NCI-H748 treated with DMSO at 0.1 percent for 48 hours (cell line): Measurements from ENCODE around the gene FARP1.
"Not testable (repeated sequence)": the region's sequence is repeated elsewhere in the genome, so short reads cannot be mapped to it uniquely, and the experiment has no call there.

Experiments
- DNase-seq: peaks from one replicate; lab custom pipeline; 2025; lab: John Stamatoyannopoulos, UW

Gene FARP1

DNA sequence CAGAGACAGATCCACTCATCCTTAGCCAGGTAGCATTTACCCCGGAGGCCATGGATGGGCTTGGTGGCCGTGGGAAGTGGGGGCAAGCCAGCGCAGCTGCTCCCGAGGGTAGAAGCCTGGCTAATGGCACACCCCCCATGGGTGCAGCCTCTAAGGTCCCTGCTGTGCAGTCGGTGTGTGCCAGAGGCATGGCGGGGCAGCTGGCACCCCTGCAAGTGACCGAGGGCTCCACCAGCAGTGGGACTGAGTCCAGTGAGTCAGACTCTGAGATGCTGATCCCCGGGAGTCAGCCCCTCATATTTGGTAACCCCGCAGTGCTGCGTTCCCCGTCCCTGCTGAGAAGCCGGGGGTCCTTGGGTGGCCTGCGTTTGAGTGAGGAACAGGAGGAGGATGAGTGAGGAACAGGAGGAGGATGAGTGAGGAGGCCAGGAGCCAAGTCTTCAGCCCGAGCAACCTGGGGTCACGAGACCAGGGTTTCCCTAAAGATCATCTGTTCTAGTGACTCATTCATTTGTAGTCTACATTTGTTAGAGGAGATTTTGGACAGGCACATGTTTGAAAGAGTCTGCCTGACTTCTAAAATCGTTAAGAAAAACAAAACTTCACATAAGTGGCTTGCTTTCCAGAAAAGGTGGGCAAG is 253.3 kb downstream of the FARP1 start:
- DNase-seq: no peak

DNA sequence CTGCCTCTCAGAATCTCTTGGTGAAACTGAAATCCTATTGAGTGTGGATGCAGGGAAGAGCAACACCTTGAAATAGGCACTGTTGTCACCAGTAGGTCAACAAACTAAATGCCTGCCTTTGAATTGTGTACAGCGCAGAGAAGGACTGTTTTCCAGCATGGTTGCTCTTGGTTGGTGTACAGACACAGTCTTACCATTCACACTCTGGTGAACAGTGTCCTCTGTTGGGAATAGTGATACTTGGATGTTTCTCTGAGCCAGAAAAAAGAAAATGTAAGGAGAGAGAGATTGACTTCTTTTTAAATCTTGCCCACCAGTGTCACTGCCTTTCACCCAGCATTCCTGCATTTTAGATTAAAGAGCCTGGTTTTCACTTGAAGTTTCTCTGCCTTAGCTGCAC is 254.3 kb downstream of the FARP1 start:
- DNase-seq: no peak

DNA sequence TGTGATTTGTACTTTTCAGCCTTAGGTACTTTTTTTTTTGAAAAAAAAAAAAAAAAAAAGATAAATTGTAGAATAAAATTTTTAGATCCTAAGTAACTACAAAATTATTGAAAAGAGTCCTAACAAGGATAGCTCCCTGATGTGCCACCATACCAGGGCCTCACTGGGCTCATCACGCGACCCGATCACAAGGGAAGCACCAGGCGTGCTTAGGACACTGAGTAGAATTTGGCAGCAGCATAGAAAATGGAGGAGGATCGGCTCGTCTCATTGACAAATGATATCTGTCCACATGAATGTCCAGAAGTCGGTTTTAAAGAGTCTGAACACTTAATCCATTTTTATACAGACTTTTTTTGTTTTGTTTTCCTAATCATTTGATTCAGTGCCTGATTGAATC is 255.0 kb downstream of the FARP1 start:
- no peak for DNase-seq

DNA sequence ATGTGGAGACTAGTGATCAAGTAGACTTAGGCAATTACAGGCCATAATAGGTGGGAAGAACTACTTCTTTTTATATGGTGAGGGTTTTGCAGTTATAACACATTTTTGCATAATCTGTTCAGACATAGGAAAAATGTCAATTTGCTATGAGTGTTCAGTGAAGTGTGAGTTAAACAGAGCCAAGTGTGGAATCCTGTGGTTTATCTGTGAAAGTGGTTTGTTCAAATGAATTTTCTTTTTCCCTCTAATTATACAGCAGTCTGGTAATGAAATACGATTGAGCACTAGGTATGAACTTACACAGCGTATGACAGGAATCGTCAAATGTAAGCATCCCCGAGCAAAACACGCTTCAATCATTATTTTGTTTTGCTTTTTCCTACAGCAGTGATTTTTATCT is 255.7 kb downstream of the FARP1 start:
- no peak for DNase-seq

DNA sequence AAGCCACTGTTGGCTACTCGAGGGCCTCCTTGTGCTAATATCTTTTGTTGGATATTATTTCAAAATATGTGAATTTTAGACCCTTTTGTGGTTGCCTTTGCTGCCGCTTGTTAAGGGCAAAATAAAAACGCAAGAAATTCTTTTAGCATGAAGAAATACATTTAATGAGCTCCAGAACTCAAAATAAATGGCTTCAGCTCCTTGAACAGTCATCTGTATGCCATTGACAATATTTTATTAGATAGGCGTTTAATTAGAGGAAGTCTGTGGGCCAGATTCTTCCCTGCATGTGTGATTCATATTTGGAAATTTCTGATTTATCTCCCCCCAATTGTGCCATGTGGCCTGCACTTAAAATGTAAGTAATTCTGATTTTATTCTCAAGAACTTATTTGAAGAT is 256.9 kb downstream of the FARP1 start:
- no peak for DNase-seq

DNA sequence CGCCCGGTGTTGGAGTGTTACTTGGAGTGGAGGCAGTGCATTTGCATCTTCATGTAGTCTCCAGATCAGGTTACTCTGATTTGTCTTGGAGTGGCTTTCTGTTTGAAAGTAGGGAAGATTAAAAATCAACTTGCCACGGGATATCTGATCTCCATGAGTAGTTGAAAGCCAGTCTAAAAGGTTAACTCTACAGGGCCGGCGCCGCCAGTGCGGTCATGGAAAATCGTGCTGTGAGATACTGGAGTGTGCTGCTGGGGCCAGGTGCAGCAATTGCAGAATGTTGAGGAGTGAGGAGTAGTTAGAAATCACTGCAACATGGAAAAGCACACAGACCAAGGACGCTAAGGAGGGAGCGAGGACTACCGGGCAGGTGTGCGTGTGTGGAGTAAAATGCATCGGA is 259.0 kb downstream of the FARP1 start:
- no peak for DNase-seq

DNA sequence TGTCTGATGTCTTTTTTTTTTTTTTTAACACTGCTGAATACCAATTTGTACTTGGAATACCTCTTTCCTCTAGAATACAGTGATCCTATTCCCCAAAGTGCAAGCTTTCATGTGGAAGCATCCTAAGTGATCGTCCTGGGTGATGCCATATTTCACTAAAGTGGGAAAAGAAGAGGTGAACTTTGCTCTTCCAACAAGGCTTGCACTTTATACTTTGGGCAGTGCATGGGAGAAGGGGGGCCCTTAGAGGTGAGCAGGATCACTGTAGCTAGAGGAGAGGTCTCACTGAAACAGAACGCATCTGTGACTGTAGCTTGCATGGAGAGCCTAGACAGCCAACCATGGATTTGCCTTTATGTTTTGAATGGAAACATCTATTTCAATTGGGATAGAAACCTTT is 260.2 kb downstream of the FARP1 start:
- DNase-seq: no peak

DNA sequence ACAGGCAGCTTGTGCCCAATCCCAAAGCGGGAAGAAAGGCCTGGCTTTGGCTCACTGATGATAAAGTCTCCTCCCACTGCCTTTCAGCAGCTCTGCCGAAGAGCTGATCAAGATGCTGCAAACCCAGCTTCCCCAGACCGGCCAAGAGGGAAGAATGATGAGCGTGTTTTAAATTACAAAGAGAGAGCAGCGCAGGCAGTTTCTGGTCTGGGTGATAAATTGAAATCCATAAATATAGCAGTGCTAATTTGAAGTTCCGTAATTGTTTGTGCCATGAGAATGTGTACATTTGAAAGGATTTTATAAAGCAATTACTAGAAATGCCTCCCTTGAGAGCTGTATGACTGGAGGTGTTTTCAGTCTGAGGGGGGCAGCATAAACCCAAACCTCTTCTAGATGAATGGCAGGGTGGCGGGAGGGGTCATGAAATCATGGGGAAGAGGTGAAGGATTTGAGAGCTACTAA is 262.2 kb downstream of the FARP1 start:
- peak; percentile 89 for DNase-seq

DNA sequence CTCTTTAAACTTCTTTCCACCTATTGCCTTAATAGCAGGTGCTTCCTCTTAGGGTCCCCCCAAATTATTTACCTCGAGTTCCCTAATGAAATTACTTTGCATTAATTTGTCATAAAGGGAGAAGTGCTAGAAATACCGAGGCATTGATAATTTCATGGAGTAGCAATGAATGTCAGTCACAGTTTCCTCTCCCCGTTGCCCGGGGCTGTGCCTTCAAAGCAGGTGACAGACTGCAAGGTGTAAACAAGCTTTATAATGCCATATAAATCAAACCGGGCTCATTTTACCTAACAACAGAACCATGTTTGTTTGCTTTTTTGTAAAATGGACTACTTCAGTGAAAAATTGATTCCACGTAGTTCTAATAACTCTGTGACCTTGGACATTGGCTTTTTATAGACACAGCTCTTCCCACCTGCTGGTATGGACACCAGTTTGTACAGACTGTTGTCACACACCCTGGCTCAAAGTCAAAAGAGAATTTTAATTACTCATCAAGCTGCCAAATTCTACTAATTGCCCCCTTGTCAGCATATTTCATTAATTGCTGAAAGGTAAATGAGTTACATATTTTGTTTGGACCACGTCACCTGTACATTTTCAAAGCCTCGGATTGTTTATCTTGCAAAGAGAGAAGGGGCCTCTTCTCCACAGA is 262.9 kb downstream of the FARP1 start:
- DNase-seq: peak; percentile 94

DNA sequence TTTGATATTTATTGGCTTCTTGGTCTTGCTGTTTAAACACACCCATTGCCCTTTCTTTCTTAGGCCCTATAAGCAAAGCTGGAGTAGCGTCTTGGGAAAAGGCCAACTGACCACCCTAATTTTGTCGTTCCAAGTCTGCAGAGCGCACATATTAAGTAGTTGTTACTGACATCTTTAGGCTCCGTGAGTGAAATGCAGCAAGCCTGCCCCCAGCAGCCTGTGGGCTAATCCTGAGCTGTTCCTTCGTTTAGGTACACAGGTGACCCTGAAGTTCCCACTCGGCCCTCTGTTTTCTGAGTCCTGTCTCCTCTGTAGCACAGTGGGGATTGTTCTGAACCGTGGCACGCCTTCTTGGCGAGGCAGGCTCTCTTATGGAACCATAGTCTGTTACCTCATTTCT is 263.5 kb downstream of the FARP1 start:
- DNase-seq: peak; percentile 83

DNA sequence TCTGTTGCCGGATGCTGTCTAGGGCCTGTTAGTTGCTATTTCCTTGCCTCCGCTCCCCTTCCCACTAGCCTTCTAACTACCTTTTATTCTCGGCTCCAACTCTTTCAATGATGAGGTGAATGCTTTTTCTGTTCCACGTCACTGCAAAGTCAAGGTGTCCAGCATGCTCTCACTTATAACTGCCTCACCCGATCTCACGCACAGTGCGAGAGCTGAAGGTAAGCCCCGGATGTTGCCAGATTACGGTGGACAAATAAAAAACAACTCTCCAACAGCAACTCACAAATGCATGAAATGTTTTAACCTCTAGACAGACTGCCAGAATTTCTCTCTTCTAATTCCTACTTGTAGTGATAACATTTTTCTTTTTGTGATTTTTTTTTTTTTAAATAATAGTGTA is 264.1 kb downstream of the FARP1 start:
- no peak for DNase-seq

DNA sequence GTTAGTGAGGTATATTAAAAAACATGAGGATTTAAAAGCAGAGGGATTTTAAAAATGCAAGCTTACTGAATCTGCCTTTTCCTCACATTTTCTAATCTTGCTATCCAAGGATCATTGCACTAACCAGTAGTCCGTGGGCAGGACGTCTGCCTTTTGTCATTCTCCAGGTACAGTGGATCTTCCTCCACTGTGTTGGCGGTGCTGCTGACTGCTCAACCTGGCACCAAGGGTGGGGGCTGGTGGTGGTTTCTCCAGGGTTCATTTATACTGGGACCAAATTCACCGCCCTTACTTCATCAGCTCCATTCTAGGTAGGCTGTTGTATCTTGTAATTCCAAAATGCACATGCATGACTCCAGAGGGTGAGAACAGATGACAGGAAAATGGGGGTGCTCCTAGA is 264.7 kb downstream of the FARP1 start:
- no peak for DNase-seq

DNA sequence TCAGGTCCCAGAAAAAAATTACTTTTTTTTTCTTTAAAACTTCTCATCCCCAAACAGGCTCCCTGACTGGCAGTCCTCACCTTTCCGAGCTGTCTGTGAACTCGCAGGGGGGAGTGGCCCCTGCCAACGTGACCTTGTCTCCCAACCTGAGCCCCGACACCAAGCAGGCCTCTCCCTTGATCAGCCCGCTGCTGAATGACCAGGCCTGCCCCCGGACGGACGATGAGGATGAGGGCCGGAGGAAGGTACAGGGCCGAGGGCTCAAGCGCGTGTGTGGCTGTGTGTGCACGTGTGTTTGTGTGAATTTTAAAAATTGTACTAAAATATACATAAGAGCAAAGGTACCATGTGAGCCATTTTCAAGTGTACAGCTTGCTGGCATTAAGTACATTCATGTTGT is 266.4 kb downstream of the FARP1 start:
- DNase-seq: no peak

DNA sequence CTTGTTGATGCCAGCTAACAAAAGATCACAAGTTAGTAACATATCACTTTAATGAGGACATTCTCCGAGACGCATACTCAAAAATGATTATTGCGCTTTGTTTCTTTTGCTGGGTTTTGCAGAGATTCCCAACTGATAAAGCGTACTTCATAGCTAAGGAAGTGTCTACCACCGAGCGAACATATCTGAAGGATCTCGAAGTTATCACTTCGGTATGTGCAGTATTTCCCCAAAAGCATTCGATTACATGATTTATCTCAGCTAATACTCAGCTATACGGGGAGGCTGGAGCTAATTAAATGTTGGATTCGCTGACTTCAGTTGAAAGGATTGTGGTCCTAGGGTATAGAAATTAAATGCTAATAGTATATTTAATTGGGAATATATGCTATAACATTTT is 267.7 kb downstream of the FARP1 start:
- no peak for DNase-seq

DNA sequence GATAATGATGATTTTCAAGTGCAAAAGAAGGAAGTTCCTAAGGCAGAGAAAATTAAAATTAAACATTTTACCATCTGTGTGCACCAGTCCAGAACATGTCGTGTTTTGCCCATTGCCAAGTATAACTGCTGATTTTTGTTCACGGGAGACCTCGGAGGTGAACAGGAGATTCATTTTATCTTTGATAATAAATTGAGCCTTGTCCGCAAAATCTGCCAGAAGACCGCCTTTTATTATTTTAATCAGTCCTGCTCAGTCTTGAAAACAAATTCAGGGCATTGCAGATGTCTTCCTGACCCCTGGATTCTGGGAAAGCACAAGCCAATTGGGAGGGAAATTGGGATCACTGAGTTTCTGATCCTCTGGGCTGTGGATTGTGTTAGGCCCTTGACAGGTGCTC is 268.1 kb downstream of the FARP1 start:
- no peak for DNase-seq

DNA sequence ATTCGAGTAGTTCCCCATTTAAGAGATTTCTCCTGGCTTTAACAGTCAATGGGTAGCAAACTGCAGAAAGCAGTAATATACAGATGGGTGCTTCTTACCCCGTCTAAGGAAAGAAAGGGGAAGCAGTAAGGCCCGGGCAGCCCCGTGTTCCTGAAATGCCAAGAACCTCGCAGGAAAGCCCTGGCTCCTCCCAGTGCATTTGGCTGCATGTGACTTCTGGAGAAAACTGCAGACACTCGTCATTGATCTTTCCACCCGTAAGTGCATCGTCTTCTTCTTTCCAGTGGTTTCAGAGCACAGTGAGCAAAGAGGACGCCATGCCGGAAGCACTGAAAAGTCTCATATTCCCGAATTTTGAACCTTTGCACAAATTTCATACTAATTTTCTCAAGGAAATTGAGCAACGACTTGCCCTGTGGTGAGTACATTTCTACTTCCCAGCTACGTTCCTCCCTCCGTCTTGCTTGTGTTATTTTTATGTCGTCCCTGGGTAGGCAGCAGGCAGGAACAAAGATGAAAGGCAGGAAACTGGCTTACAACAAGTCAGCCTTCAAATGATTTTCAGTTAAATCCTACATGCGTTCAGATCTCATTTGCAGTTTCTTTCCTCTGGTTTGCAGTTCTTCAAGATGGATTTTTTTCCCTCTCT is 268.8 kb downstream of the FARP1 start:
- DNase-seq: no peak

DNA sequence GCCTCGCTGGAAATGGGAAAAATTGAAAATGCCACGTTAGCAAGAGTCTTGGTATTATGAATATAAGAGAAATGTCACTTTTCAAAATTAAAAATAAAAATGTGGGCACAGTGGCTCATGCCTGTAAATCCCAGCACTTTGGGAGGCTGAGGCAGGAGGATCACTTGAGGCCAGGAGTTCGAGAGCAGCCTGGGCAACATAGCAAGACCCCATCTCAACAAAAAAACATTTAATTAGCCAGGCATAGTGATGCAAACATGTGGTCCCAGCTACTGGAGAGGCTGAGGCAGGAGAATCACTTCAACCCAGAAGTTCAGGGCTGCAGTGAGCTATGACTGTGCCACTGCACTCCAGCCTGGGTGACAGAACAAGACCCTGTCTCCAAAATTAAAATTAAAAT is 270.4 kb downstream of the FARP1 start:
- DNase-seq: not testable (repeated sequence)

DNA sequence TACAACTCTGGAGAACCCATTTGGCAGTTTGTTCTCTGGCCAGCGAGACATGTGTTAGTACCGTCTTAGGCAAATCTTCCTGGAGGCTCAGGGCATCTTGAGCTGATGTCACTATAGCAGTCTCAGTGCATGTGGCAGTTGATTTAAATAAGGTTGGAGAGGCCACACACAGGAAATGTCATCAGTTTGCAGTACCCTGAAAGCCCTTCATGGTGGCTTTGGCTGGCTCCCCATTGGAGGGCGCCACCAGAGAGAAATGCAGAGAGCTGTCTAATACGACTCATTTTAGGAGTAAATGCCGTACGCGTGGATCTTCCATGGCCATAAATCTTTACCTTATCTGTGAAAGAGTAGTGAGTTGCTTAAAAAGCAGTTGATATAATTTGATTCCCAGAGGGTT is 270.9 kb downstream of the FARP1 start:
- DNase-seq: no peak

DNA sequence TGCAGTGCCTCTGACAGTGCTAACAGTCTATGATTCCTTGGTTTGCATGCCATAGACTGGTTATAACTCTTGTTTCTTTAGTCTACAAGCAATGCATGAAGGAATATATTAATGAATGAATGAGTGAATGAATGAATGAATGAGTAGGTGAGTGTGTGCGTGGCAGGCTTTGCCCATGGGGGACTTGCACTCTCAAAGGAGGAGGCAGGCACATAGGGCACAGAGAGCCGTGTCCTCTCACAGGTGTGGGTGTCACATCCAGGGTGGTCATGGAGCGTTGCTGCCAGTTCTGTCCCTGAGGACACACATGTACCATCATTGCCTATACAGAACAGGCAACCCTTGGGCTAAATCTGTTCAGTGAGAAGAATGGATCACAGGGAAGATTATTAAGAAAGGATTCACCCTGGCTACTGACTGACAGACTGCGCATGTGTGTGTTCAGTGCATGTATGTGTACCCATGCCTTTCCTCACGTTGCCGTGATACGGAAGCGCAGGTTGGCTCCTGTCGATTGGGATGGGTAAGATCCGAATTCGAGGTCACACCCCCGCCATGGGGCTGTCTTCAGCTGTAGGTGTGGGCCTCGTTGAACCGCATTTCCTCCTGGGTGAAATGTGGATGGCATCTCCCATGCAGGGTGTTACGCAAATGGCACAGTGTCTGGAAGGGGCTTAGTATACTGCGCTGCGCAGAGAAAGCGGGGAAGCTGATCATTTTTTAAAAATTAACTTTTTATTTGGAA is 272.6 kb downstream of the FARP1 start:
- no peak for DNase-seq

DNA sequence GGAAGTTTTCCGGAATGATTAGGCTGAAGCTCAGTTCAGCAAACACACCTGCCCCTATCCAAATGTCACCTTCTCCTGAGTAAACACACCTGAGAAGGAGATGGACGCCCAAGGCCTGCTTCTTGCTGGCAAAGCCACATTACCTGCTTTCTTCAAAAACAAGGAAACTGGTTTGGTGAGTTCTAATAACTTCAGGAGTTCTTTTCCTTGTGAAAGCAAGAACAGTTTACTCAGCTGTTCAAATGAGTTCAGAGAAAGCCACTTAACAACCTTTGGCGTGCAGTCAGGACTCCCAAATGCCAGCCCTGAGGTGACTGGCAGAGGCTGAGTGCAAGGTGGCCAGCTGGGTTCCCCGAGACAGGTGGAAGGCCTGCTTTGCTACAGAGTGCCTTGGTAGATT is 273.5 kb downstream of the FARP1 start:
- DNase-seq: peak; percentile 88

DNA sequence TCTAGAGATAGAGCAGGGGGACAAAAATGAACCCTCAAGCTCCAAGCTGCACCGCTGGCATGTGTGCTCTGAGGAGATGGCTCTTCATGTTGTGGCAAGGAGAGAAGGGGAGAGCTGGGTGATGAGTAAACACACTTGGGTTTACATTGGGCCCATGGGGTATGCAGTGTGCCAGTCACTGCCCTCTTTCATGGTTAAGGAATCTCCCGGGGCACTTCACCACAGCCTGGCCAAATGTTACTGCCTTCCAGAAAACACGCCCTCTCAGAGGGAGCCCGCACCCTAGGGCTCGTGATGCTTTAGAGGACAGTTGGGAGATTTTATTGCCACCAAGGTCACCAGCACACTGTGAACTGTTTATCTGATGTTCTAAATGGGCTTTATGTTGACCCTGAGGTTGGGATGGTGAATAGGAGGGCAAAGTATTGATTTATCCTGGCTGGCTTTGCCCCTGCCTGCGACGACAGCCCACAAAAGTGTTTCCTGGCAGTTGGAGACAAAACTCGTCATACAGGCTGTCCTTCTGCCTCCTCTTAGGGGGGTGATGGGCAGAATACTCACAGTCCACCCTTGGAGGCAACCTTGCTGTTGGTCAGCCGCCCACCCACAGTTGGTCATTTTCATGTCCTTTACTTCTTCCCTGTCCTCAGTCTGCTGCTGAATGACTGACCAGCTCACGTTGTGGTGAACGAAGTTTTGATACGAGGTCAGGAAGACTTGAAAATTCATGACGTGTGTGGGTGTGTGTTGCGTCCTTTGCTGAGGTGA is 277.1 kb downstream of the FARP1 start:
- DNase-seq: peak; percentile 37

DNA sequence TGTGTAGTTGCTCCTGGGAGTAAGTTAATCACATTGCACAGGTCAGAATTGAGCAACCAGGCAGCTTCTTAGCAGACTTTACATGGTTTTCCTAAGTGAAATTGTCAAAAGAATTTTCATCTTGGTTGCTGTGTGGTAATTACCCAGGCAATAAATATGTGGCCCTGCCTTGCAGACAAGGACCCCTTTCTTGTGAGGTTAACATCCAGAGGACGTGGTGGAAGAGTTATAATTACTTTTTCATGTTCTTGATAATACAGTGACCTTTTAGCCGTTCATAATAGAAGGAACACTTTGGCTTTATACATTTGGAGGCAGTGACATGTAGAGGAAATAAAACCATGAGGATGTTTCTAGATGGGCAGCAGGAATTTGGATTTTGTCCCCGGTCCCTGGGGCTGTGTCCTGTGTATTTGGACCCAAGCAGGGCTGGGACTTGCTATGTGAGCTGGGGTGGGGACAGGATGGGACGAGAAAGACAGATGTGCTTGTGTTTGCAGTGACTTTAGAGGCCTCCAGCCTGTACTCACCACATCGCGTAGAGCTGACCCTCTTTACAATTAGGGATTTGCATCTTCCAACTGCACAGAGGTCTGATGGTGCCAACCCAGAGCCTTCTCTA is 277.8 kb downstream of the FARP1 start:
- DNase-seq: no peak
